Motor neuron (in vitro differentiated cells): ENCODE measurements around the gene ARL8A. TPM values are rescaled to one million over a fixed set of nuclear protein-coding genes. Genes with fewer than 3 reads are reported as not detected.
"Not testable (repeated sequence)": the region's sequence is repeated elsewhere in the genome, so short reads cannot be mapped to it uniquely, and the experiment has no call there.

Experiments
- ATAC-seq, 8 experiments: fragments of 200-7000 bp; cut with Tn5 transposase; replicated peaks in 6 of 8; 2 replicates each; pipeline ENCODE4 v1.8.0; 2021; ENCODE audit warnings: mild to moderate bottlenecking in 8 of 8, moderate library complexity in 8 of 8
- H3K27ac ChIP-seq, 2 donors: fragments of 250-450 bp; sonication (Bioruptor Pico); 2 replicates each; pipeline ENCODE4 v1.9.0; 2021; ENCODE audit warnings: antibody characterized with exemption in 2 of 2, mild to moderate bottlenecking in 2 of 2, moderate library complexity in 1 of 2
- H3K4me1 ChIP-seq, 2 donors: fragments of 250-450 bp; sonication (Bioruptor Pico); replicated peaks in 1 of 2; 2 replicates each; pipeline ENCODE4 v1.6.1; 2021; ENCODE audit warnings: antibody characterized with exemption in 2 of 2, mild to moderate bottlenecking in 2 of 2, moderate library complexity in 1 of 2
- H3K4me3 ChIP-seq, 5 donors: fragments of 250-450 bp; sonication (Bioruptor Pico); 2 replicates each; pipeline ENCODE4 v1.9.0; 2021; ENCODE audit warnings: antibody characterized with exemption in 5 of 5, mild to moderate bottlenecking in 5 of 5, moderate library complexity in 4 of 5
- WGBS, 10 experiments: fragments of 450-650 bp; shearing (Covaris generic); methylation state at CpG; one replicate each; pipeline ENCODE4 v1.0.0; 2022; 5-methylcytosine and 5-hydroxymethylcytosine counted together
- in situ Hi-C, 9 experiments: fragments of 400-800 bp; cut with MboI; loops; one replicate each; pipeline ENCODE4 v1.15.0; 2021; ENCODE audit warnings: low sequenced_read_pairs in 9 of 9, low pct_unique_long_range_greater_than_20kb in 2 of 9; ENCODE audit not compliant: unreplicated experiment in 9 of 9
- total RNA-seq, 8 experiments: library from RNA; unstranded; fragments of 300-600 nt; gene quantifications; 2 replicates each; pipeline versions ENCODE4 v1.2.3 to v1.2.4, GENCODE V29; 2022

The ARL8A gene
- total RNA-seq: 10 to 100 TPM; 14.9 to 92.5 (median 72.2) TPM

DNA sequence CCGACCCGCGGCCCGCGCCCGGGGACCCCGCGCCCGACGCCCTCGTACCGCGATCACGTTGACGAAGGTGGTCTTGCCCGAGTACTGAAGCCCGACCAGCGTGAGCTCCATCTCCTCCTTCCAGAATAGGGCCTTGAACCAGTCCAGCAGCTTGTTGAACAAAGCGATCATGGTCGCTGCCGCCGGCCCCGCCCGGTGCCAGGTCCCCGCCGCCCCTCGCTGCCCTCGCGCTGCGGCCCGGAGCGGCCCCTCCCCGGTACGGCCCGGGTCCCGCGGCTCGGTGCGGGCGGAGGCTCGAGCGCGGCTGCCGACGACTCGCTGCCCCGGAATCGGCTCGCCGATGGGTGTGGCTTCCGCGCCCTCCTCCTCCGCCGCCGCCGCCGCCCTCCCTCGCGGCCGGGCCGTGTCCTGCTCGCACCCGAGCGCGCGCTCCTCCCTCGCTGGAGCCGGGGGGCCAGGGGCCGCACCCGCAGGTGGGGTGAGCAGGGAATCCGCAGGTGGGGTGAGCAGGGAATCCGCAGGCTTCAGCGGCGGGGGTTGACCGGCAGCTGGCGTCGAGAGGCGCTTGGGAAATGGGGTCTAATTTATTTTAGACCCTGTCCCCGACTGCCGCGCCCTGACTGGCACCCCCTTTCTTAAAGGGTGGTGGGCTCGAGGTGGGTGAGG is at the start of gene ARL8A:
Gene ARL8A (minus strand): TSS at position 336 of the 666 bp plus-strand sequence. CDS start 165 bp downstream, at position 171.
- peak within 1 kb of the TSS; percentile 21 to 57 for H3K27ac ChIP-seq
- in situ Hi-C loops: loop anchor here in 5 of 9 experiments (25.0 kb wide), 2 partner anchors 257 to 607 kb away; partner anchors contain the start of genes SHISA4 (in 4 of the 5) and NAV1 (in 1 of the 5)
- peaks cover 9 to 12% of the 10 kb centered on the region in 2 donors for H3K4me1 ChIP-seq
- WGBS, 10 experiments: 0 to 7% (median 3%) methylated on average over 2 to 6 of the region's 82 CpGs; no CpG with 5 or more reads in 6 of the 10 experiments
- H3K4me3 ChIP-seq: peak within 1 kb of the TSS; percentile 58 to 97 (median 71)
- ATAC-seq: peak; percentile 70 to 87 (median 78)

DNA sequence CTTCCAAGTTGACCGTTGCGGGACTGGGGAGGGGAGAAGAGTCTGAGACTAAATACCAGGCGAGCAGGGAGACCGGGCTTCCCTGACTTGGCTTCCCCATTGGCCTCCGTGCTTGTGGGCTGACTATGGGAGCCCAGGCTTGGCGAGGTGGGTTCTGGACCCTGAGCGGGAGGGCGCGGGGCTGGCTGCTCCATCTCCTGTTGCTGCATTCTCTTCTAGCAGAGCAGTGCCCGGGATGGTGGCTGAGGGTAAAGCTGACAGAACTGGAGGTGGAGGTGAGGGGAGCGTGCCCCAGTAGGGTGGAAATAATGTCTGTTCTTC is 49.8 kb upstream of the ARL8A start:
- no peak overlapping the region for H3K4me3 ChIP-seq

DNA sequence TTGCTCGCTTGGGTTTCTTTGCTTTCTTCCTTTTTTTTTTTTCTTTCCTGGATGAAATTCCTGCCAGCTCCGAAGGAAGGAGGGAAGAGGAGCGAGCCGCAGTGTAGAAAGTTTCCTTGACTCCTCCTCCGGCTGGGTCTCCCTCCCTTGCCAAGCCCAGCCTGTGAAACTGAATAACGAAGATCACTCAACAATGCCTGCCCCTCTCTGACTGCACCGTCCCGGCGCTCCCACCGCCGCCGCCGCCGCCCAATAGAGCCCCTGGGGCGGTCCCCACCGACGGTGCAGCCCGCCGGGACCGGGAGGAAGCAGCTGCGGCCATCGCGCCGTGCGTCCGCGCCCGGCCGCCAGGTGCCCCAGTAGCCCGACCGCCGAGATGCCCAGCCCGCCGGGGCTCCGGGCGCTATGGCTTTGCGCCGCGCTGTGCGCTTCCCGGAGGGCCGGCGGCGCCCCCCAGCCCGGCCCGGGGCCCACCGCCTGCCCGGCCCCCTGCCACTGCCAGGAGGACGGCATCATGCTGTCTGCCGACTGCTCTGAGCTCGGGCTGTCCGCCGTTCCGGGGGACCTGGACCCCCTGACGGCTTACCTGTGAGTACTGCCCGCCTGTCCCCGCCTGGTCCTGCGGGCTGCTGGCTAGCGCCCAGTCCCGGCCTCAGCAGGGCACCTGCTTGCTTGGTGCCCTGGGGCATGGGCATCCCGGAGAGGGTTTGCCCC is 49.2 kb upstream of the ARL8A start, which contains the start of gene LGR6:
Gene LGR6 (plus strand): TSS at position 186 of the 714 bp plus-strand sequence. CDS start 191 bp downstream, at position 377.
- Histone ChIP-seq H3K4me3 (no peak within 1 kb of the TSS), H3K27ac (no peak within 1 kb of the TSS), H3K4me1 (peaks cover 0 to 4% of the 10 kb centered on the region in 2 donors)
- in situ Hi-C loops: loop anchor here in 3 of 9 experiments (25.0 kb wide), 2 partner anchors 119 to 519 kb away; partner anchors contain the start of gene SYT2 (in 1 of the 3)
- peak; percentile 23 to 48 (median 42) for ATAC-seq
- WGBS, 10 experiments: 2 to 20% (median 9%) methylated on average over 1 to 7 of the region's 61 CpGs; no CpG with 5 or more reads in 4 of the 10 experiments

More for the DNA sequence above, 49.8 kb upstream of the ARL8A start:
- no peaks in the 10 kb centered on the region for H3K4me1 ChIP-seq
- H3K27ac ChIP-seq: no peak overlapping the region
- no peak for ATAC-seq
- in situ Hi-C loops: loop anchor here in 3 of 9 experiments (25.0 kb wide), 2 partner anchors 118 to 518 kb away; partner anchors contain the start of gene SYT2 (in 1 of the 3)
- WGBS, 10 experiments: no CpG with 5 or more reads among the region's 11 CpGs

DNA sequence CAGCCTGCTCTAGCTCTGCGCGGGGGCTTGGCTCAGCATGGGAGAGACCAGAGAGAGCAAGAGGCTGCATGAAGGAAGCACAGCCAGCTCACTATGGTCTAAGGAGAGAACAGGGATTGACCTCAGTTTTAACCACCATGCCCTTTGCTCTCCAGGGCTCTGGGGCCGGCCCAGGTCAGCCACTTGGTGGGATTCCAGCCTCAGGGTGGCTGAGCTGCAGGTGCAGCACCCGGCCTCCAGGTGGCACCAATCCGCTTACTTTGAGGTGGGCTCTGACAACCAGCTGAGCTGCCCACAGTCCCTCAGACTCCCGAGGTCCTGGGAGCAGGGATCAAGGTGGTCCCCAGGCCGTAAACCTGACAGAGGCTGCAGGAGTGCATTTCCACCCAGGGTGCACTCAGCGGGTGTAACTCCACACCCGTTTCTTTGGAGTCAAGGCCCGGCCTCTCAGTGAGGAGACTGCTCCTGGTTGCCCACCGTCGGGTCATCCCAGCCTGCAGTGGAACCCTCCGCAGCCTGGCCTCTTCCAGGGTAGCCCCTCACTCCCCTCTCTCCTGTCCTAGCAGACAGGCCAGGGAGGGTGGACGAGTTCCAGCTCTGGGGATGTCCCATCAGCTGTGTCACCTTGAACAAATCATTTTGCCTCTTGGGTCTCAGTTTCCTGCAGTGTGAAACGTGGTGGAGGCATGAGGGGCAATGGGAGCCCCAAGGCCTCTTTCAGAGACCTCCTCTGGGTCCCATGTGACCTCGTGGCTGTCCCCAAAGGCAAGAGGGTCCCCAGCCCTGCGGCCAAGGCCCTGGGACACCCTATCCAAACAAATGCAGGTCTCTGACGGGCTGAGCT is 48.5 kb upstream of the ARL8A start:
- no peak overlapping the region for H3K4me3 ChIP-seq
- in situ Hi-C loops: loop anchor here in 3 of 9 experiments (25.0 kb wide), 2 partner anchors 119 to 519 kb away; partner anchors contain the start of gene SYT2 (in 1 of the 3)
- WGBS, 10 experiments: 0 to 53% (median 23%) methylated on average over 2 to 14 of the region's 18 CpGs; no CpG with 5 or more reads in 1 of the 10 experiments
- H3K4me1 ChIP-seq: peaks cover 0 to 7% of the 10 kb centered on the region in 2 donors
- no peak overlapping the region for H3K27ac ChIP-seq
- peak in 7 of 8 experiments; percentile 26 to 63 (median 41) for ATAC-seq

DNA sequence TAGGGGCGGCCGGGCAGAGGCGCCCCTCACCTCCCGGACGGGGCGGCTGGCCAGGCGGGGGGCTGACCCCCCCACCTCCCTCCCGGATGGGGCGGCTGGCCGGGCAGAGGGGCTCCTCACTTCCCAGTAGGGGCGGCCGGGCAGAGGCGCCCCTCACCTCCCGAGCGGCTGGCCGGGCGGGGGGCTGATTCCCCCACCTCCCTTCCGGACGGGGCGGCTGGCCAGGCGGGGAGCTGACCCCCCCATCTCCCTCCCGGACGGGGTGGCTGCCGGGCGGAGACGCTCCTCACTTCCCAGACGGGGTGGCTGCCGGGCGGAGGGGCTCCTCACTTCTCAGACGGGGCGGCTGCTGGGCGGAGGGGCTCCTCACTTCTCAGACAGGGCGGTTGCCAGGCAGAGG is 46.9 kb upstream of the ARL8A start:
- not testable (repeated sequence) for H3K4me3 ChIP-seq, ATAC-seq, H3K4me1 ChIP-seq, H3K27ac ChIP-seq
- no CpG with 5 or more reads among the region's 33 CpGs for WGBS, 10 experiments
- in situ Hi-C loops: loop anchor here in 3 of 9 experiments (25.0 kb wide), 2 partner anchors 121 to 521 kb away; partner anchors contain the start of gene SYT2 (in 1 of the 3)

DNA sequence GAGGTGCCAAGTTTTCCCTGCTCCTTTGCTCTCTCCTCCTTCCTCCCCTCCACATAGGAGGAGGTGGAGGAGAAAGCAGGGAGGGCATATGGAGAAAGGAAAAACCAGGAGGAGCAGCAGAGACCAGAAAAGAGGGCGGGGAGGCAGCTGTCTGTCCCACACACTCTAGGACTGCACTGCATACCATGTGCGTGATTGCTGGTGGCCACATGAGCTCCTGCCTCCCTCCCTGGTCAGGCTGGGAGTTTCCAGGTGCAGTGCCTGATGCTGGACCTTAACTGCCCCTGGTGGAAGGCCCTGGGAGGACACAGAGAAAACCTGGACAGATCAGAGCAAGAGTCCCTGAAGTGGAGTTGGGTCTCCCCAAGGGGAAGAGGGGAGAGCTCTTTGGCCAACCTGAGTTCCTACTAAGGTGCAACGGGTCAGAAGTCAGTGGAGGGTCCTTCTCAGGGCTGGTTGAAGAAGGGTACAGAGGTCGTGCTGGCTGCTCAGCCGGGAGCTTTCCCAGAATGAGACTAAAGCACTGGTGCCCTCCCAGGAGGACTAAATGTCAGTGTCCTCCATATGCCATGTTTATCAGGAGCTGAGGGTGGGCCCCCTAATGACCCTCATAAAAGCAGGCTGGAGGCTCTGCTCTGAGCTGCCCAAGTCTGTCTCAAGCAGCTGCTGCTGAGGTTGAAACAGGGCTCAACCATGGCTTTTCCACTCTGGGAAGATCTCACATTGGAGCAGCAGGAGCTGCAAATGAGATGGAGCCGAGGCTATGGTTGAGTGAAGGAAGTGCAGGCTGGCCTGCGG is 45.6 kb upstream of the ARL8A start:
- 10 to 81% (median 74%) methylated on average over 2 to 6 of the region's 7 CpGs; no CpG with 5 or more reads in 6 of the 10 experiments for WGBS, 10 experiments

DNA sequence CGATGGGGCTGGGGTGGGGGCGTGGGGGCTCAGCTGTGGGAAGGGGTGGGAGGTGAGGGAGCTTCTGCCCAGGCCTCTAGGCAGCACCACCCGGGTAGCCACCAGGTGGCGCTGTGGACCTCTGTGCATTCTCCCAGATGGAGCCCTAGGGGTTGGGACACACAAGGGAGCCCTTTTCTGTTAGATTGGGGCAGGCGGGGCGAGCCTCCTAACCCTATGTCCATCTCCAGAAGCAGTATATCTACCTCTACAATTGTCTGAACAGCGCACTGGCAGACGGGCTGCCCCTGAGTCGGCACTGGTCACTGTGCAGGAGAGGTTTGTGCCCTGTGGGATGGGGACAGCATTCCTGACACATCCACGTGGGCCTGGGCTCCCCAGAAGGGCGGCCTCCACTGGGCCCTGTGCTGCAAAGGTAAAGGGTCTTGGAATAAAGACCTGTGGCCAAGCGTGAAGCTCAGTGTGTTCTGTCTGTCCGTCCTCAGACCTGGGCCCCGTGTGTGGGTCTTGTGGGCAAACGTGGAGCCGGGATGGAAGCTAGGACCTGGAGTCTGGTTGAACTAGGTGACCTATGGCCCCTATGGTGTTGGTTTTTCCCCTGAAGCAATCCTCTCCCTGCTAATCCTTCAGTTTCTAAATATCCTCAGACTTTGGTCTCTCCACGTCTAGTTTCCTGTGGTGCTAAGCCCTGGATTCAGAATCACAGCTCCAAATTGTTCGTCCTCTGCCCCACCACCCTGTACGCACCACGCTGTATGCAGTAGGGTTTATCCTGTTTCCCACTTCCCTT is 44.7 kb upstream of the ARL8A start:
- Histone ChIP-seq H3K4me1 (peaks cover 0 to 11% of the 10 kb centered on the region in 2 donors), H3K27ac (no peak overlapping the region), H3K4me3 (no peak overlapping the region)
- in situ Hi-C loops: loop anchor here in 7 of 9 experiments (5.0 to 25.0 kb wide), 4 partner anchors 123 to 523 kb away; partner anchors contain the start of gene SYT2 (in 1 of the 7)
- peak; percentile 37 to 69 (median 63) for ATAC-seq
- 17 to 86% (median 80%) methylated on average over 1 to 7 of the region's 20 CpGs; no CpG with 5 or more reads in 5 of the 10 experiments for WGBS, 10 experiments

More for the DNA sequence above, 45.6 kb upstream of the ARL8A start:
- in situ Hi-C loops: loop anchor here in 7 of 9 experiments (5.0 to 25.0 kb wide), 4 partner anchors 122 to 522 kb away; partner anchors contain the start of gene SYT2 (in 1 of the 7)
- peak in 3 of 8 experiments; percentile 54 to 89 (median 69) for ATAC-seq
- Histone ChIP-seq H3K4me1 (peaks cover 0 to 7% of the 10 kb centered on the region in 2 donors), H3K27ac (no peak overlapping the region), H3K4me3 (no peak overlapping the region)

DNA sequence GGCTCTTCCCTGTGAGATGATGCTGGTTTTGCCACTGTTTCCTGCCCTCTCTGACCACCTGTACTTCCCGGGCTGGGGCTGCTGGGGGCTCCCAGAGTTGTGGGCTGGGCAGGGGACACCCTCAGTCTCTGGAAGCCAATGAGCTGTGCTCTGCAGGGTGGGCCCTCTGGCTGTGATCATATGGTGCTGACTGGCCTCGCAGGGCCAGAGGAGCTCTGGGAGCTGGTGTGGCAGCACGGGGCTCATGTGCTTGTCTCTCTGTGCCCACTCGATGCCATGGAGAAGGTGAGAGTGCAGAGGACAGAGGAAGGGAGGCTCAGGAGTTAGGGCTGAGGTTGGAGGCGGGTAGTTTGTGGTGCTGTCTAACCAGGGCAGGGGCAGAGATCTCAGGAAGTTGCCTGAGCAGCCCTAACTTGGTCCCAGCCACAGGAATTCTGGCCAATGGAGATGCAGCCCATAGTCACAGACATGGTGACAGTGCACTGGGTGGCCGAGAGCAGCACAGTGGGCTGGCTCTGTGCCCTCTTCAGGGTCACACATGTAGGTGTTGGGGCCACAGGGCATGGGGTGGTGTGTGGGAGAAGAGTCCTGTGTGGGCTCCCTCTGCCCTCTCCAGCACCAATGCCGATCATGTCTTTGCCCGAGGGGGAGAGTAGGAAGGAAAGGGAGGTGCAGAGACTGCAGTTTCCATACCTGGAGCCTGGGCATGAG is 43.3 kb upstream of the ARL8A start:
- Histone ChIP-seq H3K27ac (no peak overlapping the region), H3K4me3 (no peak overlapping the region), H3K4me1 (peaks cover 0 to 11% of the 10 kb centered on the region in 2 donors)
- WGBS, 10 experiments: 50 to 80% (median 71%) methylated on average over 1 to 3 of the region's 8 CpGs; no CpG with 5 or more reads in 6 of the 10 experiments
- ATAC-seq: no peak
- in situ Hi-C loops: loop anchor here in 7 of 9 experiments (5.0 to 25.0 kb wide), 4 partner anchors 124 to 524 kb away; partner anchors contain the start of gene SYT2 (in 1 of the 7)

DNA sequence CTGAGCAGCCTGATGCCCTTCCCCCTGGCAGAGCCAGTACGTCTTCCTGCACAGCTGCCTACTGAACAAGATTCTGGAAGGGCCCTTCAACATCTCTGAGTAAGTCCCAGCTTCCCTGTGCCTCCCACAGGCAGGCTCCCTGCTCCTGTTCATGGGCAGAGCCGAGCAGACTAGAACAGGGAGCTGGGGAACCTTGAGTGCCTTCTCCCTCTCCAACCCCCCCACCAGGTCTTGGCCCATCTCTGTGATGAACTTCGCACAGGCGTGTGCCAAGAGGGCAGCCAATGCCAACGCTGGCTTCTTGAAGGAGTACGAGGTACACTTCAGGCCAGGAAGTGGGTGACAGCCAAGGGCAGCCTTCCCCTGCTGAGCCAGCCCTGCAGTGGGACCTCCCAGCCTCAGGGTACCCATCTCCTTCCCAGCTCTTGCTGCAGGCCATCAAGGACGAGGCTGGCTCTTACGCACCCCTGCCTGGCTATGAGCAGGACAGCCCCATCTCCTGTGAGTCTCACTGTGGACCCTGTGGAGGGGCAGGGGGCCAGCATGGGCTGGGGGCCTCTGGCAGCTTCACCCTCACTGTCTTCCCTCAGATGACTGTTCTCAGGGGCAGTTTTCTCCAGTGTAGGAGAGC is 42.6 kb upstream of the ARL8A start:
- Histone ChIP-seq H3K4me3 (no peak overlapping the region), H3K4me1 (peaks cover 0 to 11% of the 10 kb centered on the region in 2 donors), H3K27ac (no peak overlapping the region)
- in situ Hi-C loops: loop anchor here in 7 of 9 experiments (5.0 to 25.0 kb wide), 4 partner anchors 125 to 525 kb away; partner anchors contain the start of gene SYT2 (in 1 of the 7)
- 0 to 90% (median 76%) methylated on average over 1 to 3 of the region's 8 CpGs; no CpG with 5 or more reads in 4 of the 10 experiments for WGBS, 10 experiments
- no peak for ATAC-seq

DNA sequence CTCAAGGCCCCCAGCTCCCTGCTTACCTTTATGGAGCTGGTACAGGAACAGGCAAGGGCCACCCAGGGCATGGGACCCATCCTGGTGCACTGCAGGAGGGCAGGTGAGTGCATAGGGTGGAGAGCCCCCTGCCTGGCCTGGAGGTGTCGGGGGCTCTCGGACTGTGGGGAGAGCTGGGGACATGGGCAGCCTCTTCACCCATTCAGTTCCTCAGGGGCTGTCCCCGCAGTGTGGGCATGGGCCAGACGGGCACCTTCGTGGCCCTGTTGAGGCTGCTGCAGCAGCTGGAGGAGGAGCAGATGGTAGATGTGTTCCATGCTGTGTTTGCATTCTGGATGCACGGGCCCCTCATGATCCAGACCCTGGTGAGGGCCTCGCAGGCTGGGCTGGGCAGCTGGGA is 41.8 kb upstream of the ARL8A start:
- WGBS, 10 experiments: 27 to 90% (median 54%) methylated on average over 1 to 2 of the region's 7 CpGs; no CpG with 5 or more reads in 6 of the 10 experiments
- in situ Hi-C loops: loop anchor here in 7 of 9 experiments (5.0 to 25.0 kb wide), 4 partner anchors 126 to 526 kb away; partner anchors contain the start of gene SYT2 (in 1 of the 7)
- Histone ChIP-seq H3K27ac (no peak overlapping the region), H3K4me3 (no peak overlapping the region), H3K4me1 (peaks cover 0 to 11% of the 10 kb centered on the region in 2 donors)
- no peak for ATAC-seq
